Natural killer cell (primary cell): Measurements from ENCODE around the gene OPN5. TPM values are rescaled to one million over a fixed set of nuclear protein-coding genes. Genes with fewer than 3 reads are reported as not detected.

ENCODE experiments used
- ATAC-seq, 3 donors: fragments of 150-1000 bp in 2 of 3; fragments of 200-7000 bp in 1 of 3; cut with Tn5 transposase; 1 replicate in 1 of 3; 2 replicates in 2 of 3; pipeline ENCODE4 v1.10.0; 2021; ENCODE audit warnings: mild to moderate bottlenecking in 2 of 3, moderate library complexity in 2 of 3
- DNase-seq, 2 donors: peaks; one replicate each; pipeline versions ENCODE4 v3.0.0 to v3.0.0-alpha.2; 2013 to 2021; ENCODE audit warnings: mixed read lengths in 1 of 2
- H3K27ac ChIP-seq: one replicate; pipeline ENCODE4 v1.5.1; 2013; ENCODE audit warnings: mild to moderate bottlenecking, low read length
- H3K27me3 ChIP-seq: one replicate; pipeline ENCODE4 v1.6.1; 2013; ENCODE audit warnings: low read length; ENCODE audit not compliant: control insufficient read depth, insufficient read depth
- H3K36me3 ChIP-seq: one replicate; pipeline ENCODE4 v1.6.1; 2013; ENCODE audit warnings: low read length; ENCODE audit not compliant: control insufficient read depth, insufficient read depth
- H3K4me1 ChIP-seq: one replicate; pipeline ENCODE4 v1.6.1; 2013; ENCODE audit warnings: low read length; ENCODE audit not compliant: control insufficient read depth, insufficient read depth
- H3K4me3 ChIP-seq: one replicate; pipeline ENCODE4 v1.5.1; 2013; ENCODE audit warnings: low read length
- H3K9me3 ChIP-seq: one replicate; pipeline ENCODE4 v1.6.1; 2013; ENCODE audit warnings: low read length; ENCODE audit not compliant: control insufficient read depth, insufficient read depth
- H3K27ac Mint-ChIP-seq, 2 donors: one replicate each; pipeline ENCODE4 v1.8.0; 2022; ENCODE audit warnings: mild to moderate bottlenecking in 2 of 2, mixed read lengths in 2 of 2, moderate library complexity in 1 of 2
- H3K27me3 Mint-ChIP-seq, 2 donors: one replicate each; pipeline ENCODE4 v1.8.0; 2022; ENCODE audit warnings: low read depth in 2 of 2, mixed read lengths in 2 of 2
- H3K36me3 Mint-ChIP-seq: one replicate; pipeline ENCODE4 v1.8.0; 2022; ENCODE audit warnings: mixed read lengths
- H3K4me1 Mint-ChIP-seq, 2 donors: one replicate each; pipeline ENCODE4 v1.8.0; 2022; ENCODE audit warnings: mixed read lengths in 2 of 2
- H3K4me3 Mint-ChIP-seq: one replicate; pipeline ENCODE4 v1.8.0; 2022; ENCODE audit warnings: mild to moderate bottlenecking, moderate library complexity, mixed read lengths
- H3K9me3 Mint-ChIP-seq, 2 donors: one replicate each; pipeline ENCODE4 v1.8.0; 2022; ENCODE audit warnings: mixed read lengths in 2 of 2
- CTCF ChIP-seq: fragments of 200-600 bp; IDR thresholded peaks from one replicate; pipeline ENCODE4 v1.8.0; 2022; ENCODE audit warnings: antibody characterized with exemption
- WGBS: methylation state at CpG from one replicate; pipeline ENCODE4 v1.1.7; 2013; ENCODE audit warnings: missing lambda C conversion rate; ENCODE audit not compliant: insufficient coverage; 5-methylcytosine and 5-hydroxymethylcytosine counted together
- intact Hi-C: fragments of 100-400 bp; cut with micrococcal nuclease; formaldehyde crosslinking; loops from one replicate; pipeline ENCODE4 v1.14.2; 2022
- total RNA-seq, 4 donors: library from RNA; stranded (reverse); fragments of 120-200 nt in 1 of 4; gene quantifications; one replicate each; pipeline versions ENCODE4 v1.2.3 to v1.2.4, GENCODE V29; 2013 to 2022

Gene OPN5
- total RNA-seq, 3 donors from 2014 or later (not counting 1 experiment from before 2014, with no cell fraction given) = not detected

- no peak for ATAC-seq
- TF ChIP-seq CTCF = no peak
- 70% methylated on average over 3 of the region's 5 CpGs for WGBS
- H3K27ac ChIP-seq = no peak overlapping the region
- no peaks in the 10 kb centered on the region for H3K9me3 ChIP-seq
- no peak for DNase-seq
- H3K9me3 Mint-ChIP-seq = no peaks in the 10 kb centered on the region
- H3K4me3 ChIP-seq = no peak overlapping the region
- no peaks in the 10 kb centered on the region for H3K4me1 Mint-ChIP-seq
- H3K27me3 Mint-ChIP-seq = peaks cover 14 to 51% of the 10 kb centered on the region in 2 donors
- no peak overlapping the region for H3K4me3 Mint-ChIP-seq
- no peak overlapping the region for H3K27ac Mint-ChIP-seq
- no peaks in the 10 kb centered on the region for H3K36me3 ChIP-seq
- intact Hi-C loops = loop anchor here (2.0 kb wide), 1 partner anchor 1622 kb away; no protein-coding TSS in a partner anchor
- peaks cover 4% of the 10 kb centered on the region for H3K4me1 ChIP-seq
- H3K36me3 Mint-ChIP-seq = no peaks in the 10 kb centered on the region
- H3K27me3 ChIP-seq = peaks cover 2% of the 10 kb centered on the region
Observed at GRCh38 chr6:47788498-47788884, 6.7 kb downstream of the OPN5 start.

- 69% methylated on average over 2 of the region's 2 CpGs for WGBS
- Mint-ChIP-seq H3K27me3 (peaks cover 14 to 51% of the 10 kb centered on the region in 2 donors), H3K27ac (no peak overlapping the region), H3K4me3 (no peak overlapping the region), H3K4me1 (no peaks in the 10 kb centered on the region), H3K36me3 (no peaks in the 10 kb centered on the region), H3K9me3 (no peaks in the 10 kb centered on the region)
- no peaks in the 10 kb centered on the region for H3K36me3 ChIP-seq
- ATAC-seq (no peak), DNase-seq (no peak)
- H3K27me3 ChIP-seq = peaks cover 2% of the 10 kb centered on the region
- no peaks in the 10 kb centered on the region for H3K9me3 ChIP-seq
- TF ChIP-seq CTCF = no peak
- H3K4me1 ChIP-seq = peaks cover 4% of the 10 kb centered on the region
- no peak overlapping the region for H3K27ac ChIP-seq
- no peak overlapping the region for H3K4me3 ChIP-seq
- intact Hi-C loops = loop anchor here (2.0 kb wide), 1 partner anchor 1621 kb away; no protein-coding TSS in a partner anchor
Observed at GRCh38 chr6:47789553-47789952, 7.7 kb downstream of the OPN5 start.

- Mint-ChIP-seq H3K36me3 (no peaks in the 10 kb centered on the region), H3K4me3 (no peak overlapping the region), H3K9me3 (no peaks in the 10 kb centered on the region), H3K4me1 (no peaks in the 10 kb centered on the region), H3K27me3 (peaks cover 14 to 34% of the 10 kb centered on the region in 2 donors), H3K27ac (no peak overlapping the region)
- no peaks in the 10 kb centered on the region for H3K9me3 ChIP-seq
- no peaks in the 10 kb centered on the region for H3K36me3 ChIP-seq
- H3K4me3 ChIP-seq = no peak overlapping the region
- peaks cover 4% of the 10 kb centered on the region for H3K4me1 ChIP-seq
- H3K27me3 ChIP-seq = peaks cover 2% of the 10 kb centered on the region
- intact Hi-C loops = no loop called here
- WGBS = 100% methylated on average over 2 of the region's 4 CpGs
- no peak for TF ChIP-seq CTCF
- ATAC-seq (no peak), DNase-seq (no peak)
- no peak overlapping the region for H3K27ac ChIP-seq
Observed at GRCh38 chr6:47792216-47792733, 10.4 kb downstream of the OPN5 start.

GRCh38 chr6:47794577-47795135 lies 12.8 kb downstream of the OPN5 start:
- Histone ChIP-seq H3K27me3 (no peaks in the 10 kb centered on the region), H3K36me3 (no peaks in the 10 kb centered on the region), H3K4me3 (no peak overlapping the region), H3K27ac (no peak overlapping the region), H3K4me1 (no peaks in the 10 kb centered on the region), H3K9me3 (no peaks in the 10 kb centered on the region)
- Mint-ChIP-seq H3K4me1 (no peaks in the 10 kb centered on the region), H3K9me3 (no peaks in the 10 kb centered on the region), H3K4me3 (no peak overlapping the region), H3K27me3 (peaks cover 9 to 25% of the 10 kb centered on the region in 2 donors), H3K27ac (no peak overlapping the region), H3K36me3 (no peaks in the 10 kb centered on the region)
- 90% methylated on average over 7 of the region's 8 CpGs for WGBS
- intact Hi-C loops = no loop called here
- no peak for TF ChIP-seq CTCF
- ATAC-seq (no peak), DNase-seq (no peak)
